Astrocyte of the spinal cord (primary cell): ENCODE results near the gene SLC38A2.
"Not testable (repeated sequence)": the region's sequence is repeated elsewhere in the genome, so short reads cannot be mapped to it uniquely, and the experiment has no call there.

Source experiments
- DNase-seq: peaks from one replicate; pipeline ENCODE4 v3.0.0; 2011; ENCODE audit warnings: low read depth, low spot score
- H3K4me3 ChIP-seq: 2 replicates; pipeline ENCODE4 v1.5.1; 2011; ENCODE audit warnings: low read depth, mild to moderate bottlenecking, low read length, moderate library complexity
- in situ Hi-C: cut with HindIII; loops from 2 replicates; pipeline ENCODE4 v1.10.0; 2017; ENCODE audit warnings: low sequenced_read_pairs
- TF ChIP-seq, protein P1 (sequence below): IDR thresholded peaks from 2 replicates; pipeline ENCODE4 v1.5.1; 2012; ENCODE audit warnings: low read depth, mild to moderate bottlenecking, low read length, inconsistent platforms

The SLC38A2 gene

DNA sequence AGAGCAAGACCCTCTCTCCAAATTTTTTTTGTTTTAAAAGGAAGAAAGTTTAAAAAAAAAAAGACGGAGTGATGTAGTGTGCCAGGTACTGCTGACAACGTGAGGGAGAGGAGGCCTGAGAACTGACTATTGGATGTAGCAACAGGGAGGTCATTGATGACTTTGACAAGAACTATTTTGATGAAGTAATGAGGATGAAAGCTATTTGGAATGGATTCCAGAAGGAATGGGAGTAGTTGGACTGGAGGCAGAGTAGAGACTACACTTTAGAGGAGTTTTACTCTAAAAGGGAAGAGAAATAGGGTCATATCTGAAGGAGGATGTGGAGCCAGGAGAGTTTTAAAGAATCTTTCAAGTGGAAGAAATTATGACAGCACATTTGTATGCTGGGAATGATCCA is 27.8 kb upstream of the SLC38A2 start:
- no peak for DNase-seq
- in situ Hi-C loops: no loop called here

DNA sequence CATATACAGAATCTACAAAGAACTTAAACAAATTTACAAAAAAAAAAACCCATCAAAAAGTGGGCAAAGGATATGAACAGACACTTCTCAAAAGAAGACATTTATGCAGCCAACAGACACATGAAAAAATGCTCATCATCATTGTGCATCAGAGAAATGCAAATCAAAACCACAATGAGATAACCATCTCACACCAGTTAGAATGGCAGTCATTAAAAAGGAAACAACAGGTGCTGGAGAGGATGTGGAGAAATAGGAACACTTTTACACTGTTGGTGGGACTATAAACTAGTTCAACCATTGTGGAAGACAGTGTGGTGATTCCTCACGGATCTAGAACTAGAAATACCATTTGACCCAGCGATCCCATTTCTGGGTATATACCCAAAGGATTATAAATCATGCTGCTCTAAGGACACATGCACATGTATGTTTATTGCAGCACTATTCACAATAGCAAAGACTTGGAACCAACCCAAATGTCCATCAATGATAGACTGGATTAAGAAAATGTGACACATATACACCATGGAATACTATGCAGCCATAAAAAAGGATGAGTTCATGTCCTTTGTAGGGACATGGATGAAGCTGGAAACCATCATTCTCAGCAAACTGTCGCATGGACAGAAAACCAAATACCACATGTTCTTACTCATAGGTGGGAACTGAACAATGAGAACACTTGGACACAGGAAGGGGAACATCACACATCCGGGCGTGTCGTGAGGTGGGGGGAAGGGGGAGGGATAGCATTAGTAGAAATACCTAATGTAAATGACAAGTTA is 27.1 kb upstream of the SLC38A2 start:
- H3K4me3 ChIP-seq, DNase-seq, in situ Hi-C loops: not testable (repeated sequence)

More for the DNA sequence above, 27.8 kb upstream of the SLC38A2 start:
- H3K4me3 ChIP-seq: no peak overlapping the region
- TF ChIP-seq, protein P1, sequence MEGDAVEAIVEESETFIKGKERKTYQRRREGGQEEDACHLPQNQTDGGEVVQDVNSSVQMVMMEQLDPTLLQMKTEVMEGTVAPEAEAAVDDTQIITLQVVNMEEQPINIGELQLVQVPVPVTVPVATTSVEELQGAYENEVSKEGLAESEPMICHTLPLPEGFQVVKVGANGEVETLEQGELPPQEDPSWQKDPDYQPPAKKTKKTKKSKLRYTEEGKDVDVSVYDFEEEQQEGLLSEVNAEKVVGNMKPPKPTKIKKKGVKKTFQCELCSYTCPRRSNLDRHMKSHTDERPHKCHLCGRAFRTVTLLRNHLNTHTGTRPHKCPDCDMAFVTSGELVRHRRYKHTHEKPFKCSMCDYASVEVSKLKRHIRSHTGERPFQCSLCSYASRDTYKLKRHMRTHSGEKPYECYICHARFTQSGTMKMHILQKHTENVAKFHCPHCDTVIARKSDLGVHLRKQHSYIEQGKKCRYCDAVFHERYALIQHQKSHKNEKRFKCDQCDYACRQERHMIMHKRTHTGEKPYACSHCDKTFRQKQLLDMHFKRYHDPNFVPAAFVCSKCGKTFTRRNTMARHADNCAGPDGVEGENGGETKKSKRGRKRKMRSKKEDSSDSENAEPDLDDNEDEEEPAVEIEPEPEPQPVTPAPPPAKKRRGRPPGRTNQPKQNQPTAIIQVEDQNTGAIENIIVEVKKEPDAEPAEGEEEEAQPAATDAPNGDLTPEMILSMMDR: no peak

DNA sequence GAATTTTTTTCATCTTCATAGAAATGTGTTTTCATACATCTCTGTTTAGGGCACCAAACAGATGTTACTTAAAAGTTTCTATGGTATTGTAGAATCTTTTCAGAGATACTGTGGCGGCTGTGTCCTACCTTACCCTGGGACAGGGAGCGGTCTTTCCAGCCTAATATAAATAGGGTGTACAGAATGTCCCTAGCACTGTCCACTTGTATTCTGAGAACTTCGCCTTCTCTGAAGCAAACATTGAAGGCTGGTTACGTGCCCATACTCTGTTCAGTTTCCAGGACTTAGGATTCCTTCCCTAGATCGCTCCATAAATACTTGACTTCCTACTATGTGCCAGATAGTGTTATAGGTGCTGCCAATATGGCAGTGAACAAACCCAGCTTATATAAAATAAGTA is 24.3 kb upstream of the SLC38A2 start:
- TF ChIP-seq, protein P1: no peak
- in situ Hi-C loops: no loop called here
- no peak for DNase-seq
- no peak overlapping the region for H3K4me3 ChIP-seq

DNA sequence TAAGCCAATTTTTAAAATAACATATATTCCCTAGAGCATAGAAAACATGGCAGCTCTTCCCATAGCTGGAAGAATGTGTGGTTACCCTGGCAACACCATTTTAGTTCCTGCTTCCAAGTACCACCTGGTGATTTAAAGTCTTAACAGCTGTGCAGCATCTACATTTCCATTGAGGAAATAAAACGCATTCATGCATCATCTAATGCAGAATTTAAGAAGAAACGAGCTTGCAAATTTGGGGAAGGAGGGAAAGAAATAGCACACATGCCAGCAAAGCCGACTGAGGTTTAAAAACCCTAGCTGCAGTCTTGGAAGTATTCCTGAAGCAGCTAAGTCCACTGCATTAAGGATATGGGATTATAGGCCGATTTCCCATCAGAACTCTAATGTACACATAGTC is 22.8 kb upstream of the SLC38A2 start:
- in situ Hi-C loops: no loop called here
- peak; percentile 53 for DNase-seq
- H3K4me3 ChIP-seq: no peak overlapping the region
- TF ChIP-seq, protein P1: no peak

DNA sequence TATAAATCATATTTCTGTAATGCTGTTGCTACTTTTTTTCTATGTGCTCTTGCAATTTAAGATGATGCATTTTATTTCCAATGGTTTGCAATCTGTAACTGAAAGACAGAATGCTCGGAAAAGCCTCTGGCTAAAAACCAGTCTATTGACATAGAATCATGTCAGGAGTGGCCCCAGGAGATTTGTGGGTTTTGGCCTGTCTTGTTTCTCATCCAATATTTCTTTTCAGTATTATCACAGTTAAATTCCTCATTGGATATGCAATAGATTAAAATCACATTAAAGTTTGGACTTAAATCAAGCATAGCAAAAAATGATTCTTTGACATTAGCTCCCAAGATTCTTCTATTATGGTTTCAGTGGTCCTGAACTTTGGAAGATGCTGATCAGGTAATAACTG is 19.1 kb upstream of the SLC38A2 start:
- no peak overlapping the region for H3K4me3 ChIP-seq
- in situ Hi-C loops: no loop called here
- DNase-seq: peak; percentile 51
- TF ChIP-seq, protein P1: no peak

DNA sequence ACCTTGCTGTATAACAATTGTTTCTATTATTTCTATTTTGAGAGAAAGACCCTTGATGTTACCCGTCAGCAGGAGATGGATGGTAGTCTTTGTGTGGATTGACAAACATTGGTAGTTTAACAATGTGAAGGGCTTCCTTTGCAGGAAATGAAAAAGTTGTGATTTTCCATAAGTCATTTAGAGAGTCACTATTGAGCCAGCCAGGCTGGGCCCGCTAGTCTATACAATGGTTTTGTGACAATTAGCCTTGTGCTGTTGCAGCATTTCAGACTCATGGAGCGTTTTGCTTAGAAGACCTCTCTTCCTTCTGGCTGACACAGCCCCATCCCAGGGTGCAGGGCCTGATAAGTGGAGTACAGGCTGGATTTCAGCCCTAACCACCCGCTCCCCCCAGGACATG is 18.3 kb upstream of the SLC38A2 start:
- DNase-seq: no peak
- in situ Hi-C loops: no loop called here
- TF ChIP-seq, protein P1: no peak
- H3K4me3 ChIP-seq: no peak overlapping the region

DNA sequence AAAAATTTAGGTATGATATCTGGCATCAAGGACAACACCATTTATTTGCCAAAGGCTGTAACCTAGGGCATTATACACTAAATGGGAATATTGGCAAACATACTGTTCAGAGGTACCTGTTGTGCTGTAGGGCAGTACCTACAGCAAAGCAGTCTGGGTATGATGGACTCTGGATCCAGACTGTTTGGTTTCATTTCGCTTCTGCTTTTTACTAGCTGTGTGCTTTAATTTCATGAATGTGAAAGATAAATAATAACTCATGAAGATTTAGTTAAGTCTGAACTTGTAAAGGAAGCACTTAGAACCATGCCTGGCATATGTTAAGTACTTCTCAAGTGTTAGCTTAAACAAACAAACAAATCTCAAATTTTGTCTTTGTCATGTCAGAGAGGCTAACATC is 17.7 kb upstream of the SLC38A2 start:
- H3K4me3 ChIP-seq: no peak overlapping the region
- DNase-seq: no peak
- in situ Hi-C loops: no loop called here
- TF ChIP-seq, protein P1: no peak
